LNCaP clone FGC (cell line): ENCODE measurements around the gene POMGNT2.
"Not testable (repeated sequence)": the region's sequence is repeated elsewhere in the genome, so short reads cannot be mapped to it uniquely, and the experiment has no call there.

Experiments used
- DNase-seq: peaks from one replicate; pipeline ENCODE4 v3.0.0-alpha.2; 2011; ENCODE audit warnings: low read depth
- H3K4me3 ChIP-seq: 2 replicates; pipeline ENCODE4 v1.5.1; 2011; ENCODE audit warnings: mild to moderate bottlenecking, low read depth, low read length, control low read depth
- TF ChIP-seq, protein P1 (sequence below): IDR thresholded peaks from 2 replicates; pipeline ENCODE4 v1.5.1; 2012; ENCODE audit warnings: mild to moderate bottlenecking; ENCODE audit not compliant: control insufficient read depth, insufficient read depth; ENCODE audit errors: extremely low read depth

POMGNT2 gene

DNA sequence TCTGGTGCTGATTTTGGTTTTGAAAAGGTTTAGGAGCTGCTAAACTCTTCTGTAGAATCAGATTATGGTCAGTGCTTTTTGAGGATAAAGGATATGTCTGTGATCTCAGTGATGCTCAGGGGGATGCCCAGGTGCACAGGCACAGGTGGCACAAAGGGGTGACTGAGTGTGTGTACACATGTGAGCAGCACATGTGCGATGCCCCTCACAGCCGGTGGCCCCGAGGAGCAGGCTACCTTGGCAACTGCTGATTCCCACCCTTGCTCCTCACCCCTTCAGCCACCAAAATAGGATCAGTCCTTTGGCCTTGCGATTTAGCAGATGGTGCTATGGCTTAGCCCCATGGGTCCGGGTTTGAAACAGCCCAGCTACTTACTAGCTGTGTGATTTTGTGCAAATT is 51.1 kb downstream of the POMGNT2 start:
- no peak for DNase-seq
- H3K4me3 ChIP-seq: no peak overlapping the region
- TF ChIP-seq, protein P1, sequence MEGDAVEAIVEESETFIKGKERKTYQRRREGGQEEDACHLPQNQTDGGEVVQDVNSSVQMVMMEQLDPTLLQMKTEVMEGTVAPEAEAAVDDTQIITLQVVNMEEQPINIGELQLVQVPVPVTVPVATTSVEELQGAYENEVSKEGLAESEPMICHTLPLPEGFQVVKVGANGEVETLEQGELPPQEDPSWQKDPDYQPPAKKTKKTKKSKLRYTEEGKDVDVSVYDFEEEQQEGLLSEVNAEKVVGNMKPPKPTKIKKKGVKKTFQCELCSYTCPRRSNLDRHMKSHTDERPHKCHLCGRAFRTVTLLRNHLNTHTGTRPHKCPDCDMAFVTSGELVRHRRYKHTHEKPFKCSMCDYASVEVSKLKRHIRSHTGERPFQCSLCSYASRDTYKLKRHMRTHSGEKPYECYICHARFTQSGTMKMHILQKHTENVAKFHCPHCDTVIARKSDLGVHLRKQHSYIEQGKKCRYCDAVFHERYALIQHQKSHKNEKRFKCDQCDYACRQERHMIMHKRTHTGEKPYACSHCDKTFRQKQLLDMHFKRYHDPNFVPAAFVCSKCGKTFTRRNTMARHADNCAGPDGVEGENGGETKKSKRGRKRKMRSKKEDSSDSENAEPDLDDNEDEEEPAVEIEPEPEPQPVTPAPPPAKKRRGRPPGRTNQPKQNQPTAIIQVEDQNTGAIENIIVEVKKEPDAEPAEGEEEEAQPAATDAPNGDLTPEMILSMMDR: no peak

DNA sequence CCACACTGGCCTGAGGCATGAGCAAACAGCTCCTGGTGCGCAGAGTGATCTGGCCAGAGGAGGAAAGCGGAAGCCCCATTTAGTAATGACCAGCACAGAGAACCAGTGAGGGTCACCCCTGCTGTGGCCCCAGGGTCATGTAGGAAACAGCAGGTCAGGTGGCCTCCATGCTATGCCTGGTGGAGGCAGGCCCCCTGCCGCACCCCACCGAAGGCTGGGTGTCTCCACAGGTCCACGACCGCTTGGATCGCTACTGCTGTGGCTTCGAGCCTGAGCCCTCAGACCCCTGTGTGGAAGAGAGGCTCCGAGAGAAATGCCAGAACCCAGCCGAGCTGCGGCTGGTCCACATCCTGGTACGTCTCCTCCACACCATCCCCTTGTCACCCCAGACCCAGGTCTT is 52.6 kb downstream of the POMGNT2 start:
- no peak overlapping the region for H3K4me3 ChIP-seq
- TF ChIP-seq, protein P1: no peak
- DNase-seq: no peak

DNA sequence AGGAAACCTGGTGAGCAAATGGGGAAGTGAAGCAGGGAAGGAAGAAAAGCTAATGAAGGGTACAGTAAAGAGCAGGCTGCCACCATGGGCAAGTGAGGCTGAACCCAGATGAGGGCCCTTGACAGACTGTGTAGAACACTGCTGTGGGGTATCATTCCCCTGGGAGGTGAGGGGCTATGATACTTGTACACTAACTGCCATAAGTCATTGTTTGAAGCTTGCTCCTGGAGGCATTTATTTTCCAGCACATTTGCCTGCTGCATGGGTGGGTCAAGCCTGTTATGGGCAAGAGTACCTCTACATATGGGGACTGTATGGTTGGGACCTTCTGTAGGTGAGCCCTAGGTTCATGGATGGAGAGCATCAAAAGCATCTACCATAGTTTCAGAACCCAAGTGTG is 57.4 kb downstream of the POMGNT2 start:
- TF ChIP-seq, protein P1: no peak
- no peak overlapping the region for H3K4me3 ChIP-seq
- DNase-seq: no peak

DNA sequence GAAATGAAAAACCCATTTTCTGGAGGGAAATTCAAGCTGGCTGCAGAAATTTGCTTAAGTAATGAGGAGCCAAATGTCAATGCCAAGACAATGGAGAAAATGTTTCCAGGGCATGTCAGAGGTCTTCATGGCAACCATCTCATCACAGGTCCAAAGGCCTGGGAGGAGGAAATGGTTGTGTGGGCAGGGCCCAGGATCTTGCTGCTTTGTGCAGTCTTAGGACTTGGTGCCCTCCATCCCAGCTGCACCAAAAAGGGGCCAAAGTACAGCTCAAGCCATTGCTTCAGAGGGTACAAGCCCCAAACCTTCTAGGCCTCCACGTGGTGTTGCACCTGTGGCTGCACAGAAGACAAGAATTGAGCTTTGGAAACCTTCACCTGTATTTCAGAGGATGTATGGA is 59.3 kb downstream of the POMGNT2 start:
- no peak overlapping the region for H3K4me3 ChIP-seq
- TF ChIP-seq, protein P1: no peak
- no peak for DNase-seq

DNA sequence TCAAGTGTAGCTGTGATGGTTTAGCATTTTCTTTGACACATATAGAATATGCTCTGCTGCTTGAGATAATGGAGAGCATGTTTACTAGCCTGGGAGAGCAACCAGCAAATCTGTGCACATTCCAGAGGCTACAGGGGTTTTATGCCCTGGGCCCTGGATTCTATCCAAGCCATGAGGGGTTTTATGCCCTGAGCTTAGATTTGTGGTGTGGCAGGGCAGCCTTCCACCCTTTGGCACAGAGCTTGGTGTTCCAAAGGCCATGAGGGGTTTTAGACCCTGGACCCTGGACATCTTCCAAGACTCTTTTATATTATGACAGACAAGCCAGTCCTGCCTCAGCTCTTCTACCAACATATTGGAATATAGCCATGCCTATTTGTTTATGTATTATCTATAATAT is 60.8 kb downstream of the POMGNT2 start:
- not testable (repeated sequence) for H3K4me3 ChIP-seq, DNase-seq

DNA sequence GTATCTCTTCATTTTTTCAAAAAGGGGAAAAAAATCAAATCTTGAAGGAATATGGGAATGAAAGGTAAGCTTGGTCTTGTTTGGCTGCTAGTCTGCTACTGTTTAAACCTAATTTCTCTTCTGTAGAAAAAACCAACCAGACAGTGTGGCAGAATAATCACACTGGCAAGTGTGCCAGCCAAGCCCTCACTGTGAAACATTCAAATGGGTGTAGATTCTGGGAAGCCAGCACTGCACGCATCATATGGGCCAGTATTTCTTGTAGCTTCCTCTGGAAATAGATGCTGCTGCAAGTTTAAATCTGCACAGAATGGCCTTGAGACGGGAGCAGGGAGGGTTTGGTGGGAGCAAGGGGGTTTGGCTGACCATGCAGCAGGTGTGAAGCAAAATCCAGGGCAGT is 62.1 kb downstream of the POMGNT2 start:
- DNase-seq: no peak
- no peak overlapping the region for H3K4me3 ChIP-seq
- TF ChIP-seq, protein P1: no peak

DNA sequence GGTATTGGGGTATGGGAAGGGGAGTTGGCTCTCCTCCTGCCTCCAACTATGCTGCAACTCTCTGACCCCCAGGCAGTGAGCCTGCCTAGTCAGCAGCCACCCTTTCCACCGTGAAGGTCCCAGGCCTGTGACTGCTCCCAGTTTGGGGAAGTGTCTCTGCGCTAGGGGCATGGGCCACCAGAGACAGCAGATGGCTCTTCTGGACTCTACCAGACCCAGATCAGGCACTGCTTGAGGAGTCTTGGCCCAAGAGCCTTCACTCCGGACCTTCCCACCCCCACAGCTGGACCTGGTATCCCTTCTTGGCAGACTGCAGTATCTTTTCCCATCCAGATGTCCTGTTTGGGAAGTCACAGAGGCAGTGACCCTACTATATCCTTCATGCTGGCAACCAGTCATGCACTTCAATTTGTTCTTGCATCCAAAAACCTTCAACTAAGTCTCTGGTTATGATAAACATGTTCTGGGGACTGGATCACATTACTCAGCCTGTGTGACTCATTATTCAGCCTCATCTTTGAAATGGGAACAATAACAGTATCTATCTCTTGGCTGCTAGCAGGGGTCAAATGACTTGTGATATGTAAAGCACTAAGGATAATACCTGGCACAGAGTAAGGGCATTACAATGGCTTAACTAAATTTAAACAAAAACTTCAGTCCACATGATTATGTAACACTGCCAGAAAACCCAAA is 62.7 kb downstream of the POMGNT2 start:
- no peak for DNase-seq
- no peak overlapping the region for H3K4me3 ChIP-seq
- TF ChIP-seq, protein P1: no peak
